Right lobe of liver (tissue), 6 donors: ENCODE results near the gene DPT. TPM values are rescaled to one million over a fixed set of nuclear protein-coding genes. Genes with fewer than 3 reads are reported as not detected.

Experiments
- ATAC-seq, 4 donors: fragments of 200-7000 bp; cut with Tn5 transposase; one replicate each; pipeline ENCODE4 v1.9.1; 2020; ENCODE audit warnings: mild to moderate bottlenecking in 4 of 4, moderate library complexity in 4 of 4
- DNase-seq, 3 donors: peaks; one replicate each; pipeline ENCODE4 v3.0.0-alpha.2; 2020
- H3K27ac ChIP-seq, 3 donors: fragments of 200-600 bp; one replicate each; pipeline ENCODE4 v1.8.0; 2022
- H3K27me3 ChIP-seq, 2 donors: fragments of 200-600 bp; one replicate each; pipeline ENCODE4 v1.8.0; 2022
- H3K36me3 ChIP-seq, 4 donors: fragments of 200-600 bp; sonication (generic) in 1 of 4; one replicate each; pipeline versions ENCODE4 v1.5.1 to v1.8.0; 2017 to 2022; ENCODE audit warnings: control low read depth in 1 of 4
- H3K4me1 ChIP-seq, 4 donors: fragments of 200-600 bp; sonication (generic) in 1 of 4; one replicate each; pipeline versions ENCODE4 v1.5.1 to v1.8.0; 2017 to 2022; ENCODE audit warnings: control low read depth in 1 of 4
- H3K4me3 ChIP-seq, 3 donors: fragments of 200-600 bp; one replicate each; pipeline ENCODE4 v1.8.0; 2022
- H3K9me3 ChIP-seq, 4 donors: fragments of 200-600 bp; sonication (generic) in 1 of 4; one replicate each; pipeline versions ENCODE4 v1.5.1 to v1.8.0; 2017 to 2022; ENCODE audit warnings: control low read depth in 1 of 4
- CTCF ChIP-seq, 4 donors: fragments of 200-600 bp in 3 of 4; fragments of 450-650 bp in 1 of 4; IDR thresholded peaks; one replicate each; pipeline versions ENCODE4 v1.5.1 to v1.8.0; 2016 to 2022; ENCODE audit warnings: antibody characterized with exemption in 4 of 4, mild to moderate bottlenecking in 2 of 4
- POLR2A ChIP-seq: fragments of 450-650 bp; IDR thresholded peaks from one replicate; pipeline ENCODE4 v1.6.1; 2017; ENCODE audit warnings: antibody characterized with exemption, mild to moderate bottlenecking
- WGBS: methylation state at CpG from one replicate; pipeline ENCODE4 v1.1.6; 2018; ENCODE audit warnings: low coverage, low lambda C conversion rate; ENCODE audit not compliant: insufficient coverage; ENCODE audit errors: missing lambda C conversion rate; 5-methylcytosine and 5-hydroxymethylcytosine counted together
- intact Hi-C, 2 donors: fragments of 100-400 bp; cut with DNase I; formaldehyde crosslinking; loops; one replicate each; pipeline versions ENCODE4 v1.11.2 to v1.14.1; 2022
- total RNA-seq, 6 experiments: library from RNA; depleted of rRNA in 2 of 6; stranded (reverse); fragments of >200 nt in 2 of 6; fragmentation: NEBNext Ultra II Directional in 3 of 6; extraction: Animal tissue kit (Norgen Biotek cat#: 25700) in 3 of 6; gene quantifications; one replicate each; pipeline versions ENCODE4 v1.1.0 to v1.2.4, GENCODE V29; 2016 to 2023
- donor health status: DM: no; HTN: yes; CAD: no.
- donor health status: DM: no; HTN: no; CAD: no.
- donor health status: DM: no; HTN: no; CAD: no.
- donor health status: DM: no; HTN: yes; CAD: no.
- donor health status: DM: no; HTN: yes; CAD: no.

Gene DPT
- total RNA-seq, 6 experiments from 2014 or later, result 0.88 to 3.0 (median 1.9) TPM

GRCh38 chr1:168762473-168762872 lies 33.5 kb upstream of the DPT start:
- 51% methylated on average over 4 of the region's 4 CpGs for WGBS
- Histone ChIP-seq H3K27me3 (no peaks in the 10 kb centered on the region), H3K27ac (no peak overlapping the region), H3K4me3 (no peak overlapping the region), H3K36me3 (no peaks in the 10 kb centered on the region), H3K4me1 (no peaks in the 10 kb centered on the region), H3K9me3 (no peaks in the 10 kb centered on the region)
- intact Hi-C loops, result no loop called here
- ATAC-seq (peak in 2 of 4 donors; percentile 28 to 51), DNase-seq (no peak)
- TF ChIP-seq CTCF (IDR thresholded peaks at IDR 0.05), result no peak
- no peak for TF ChIP-seq POLR2A

GRCh38 chr1:168760781-168761180 lies 31.8 kb upstream of the DPT start:
- no peak for DNase-seq
- intact Hi-C loops, result no loop called here
- no peak overlapping the region for H3K4me3 ChIP-seq
- WGBS, result 87% methylated on average over 2 of the region's 4 CpGs
- no peaks in the 10 kb centered on the region for H3K27me3 ChIP-seq
- no peak overlapping the region for H3K27ac ChIP-seq
- H3K36me3 ChIP-seq, result no peaks in the 10 kb centered on the region
- no peaks in the 10 kb centered on the region for H3K9me3 ChIP-seq
- no peak for ATAC-seq
- no peaks in the 10 kb centered on the region for H3K4me1 ChIP-seq
- TF ChIP-seq POLR2A, result no peak
- no peak for TF ChIP-seq CTCF (IDR thresholded peaks at IDR 0.05)

GRCh38 chr1:168760241-168760640 lies 31.2 kb upstream of the DPT start:
- DNase-seq, result no peak
- intact Hi-C loops, result no loop called here
- H3K9me3 ChIP-seq, result no peaks in the 10 kb centered on the region
- H3K27me3 ChIP-seq, result no peaks in the 10 kb centered on the region
- no peak overlapping the region for H3K4me3 ChIP-seq
- no peaks in the 10 kb centered on the region for H3K36me3 ChIP-seq
- no peak for TF ChIP-seq CTCF (IDR thresholded peaks at IDR 0.05)
- no peak for TF ChIP-seq POLR2A
- H3K27ac ChIP-seq, result no peak overlapping the region
- 80% methylated on average over 1 of the region's 2 CpGs for WGBS
- ATAC-seq, result no peak
- H3K4me1 ChIP-seq, result no peaks in the 10 kb centered on the region

GRCh38 chr1:168759077-168759476 lies 30.1 kb upstream of the DPT start:
- DNase-seq, result no peak
- intact Hi-C loops, result no loop called here
- TF ChIP-seq POLR2A (no peak), CTCF (IDR thresholded peaks at IDR 0.05) (no peak)
- Histone ChIP-seq H3K4me3 (no peak overlapping the region), H3K4me1 (no peaks in the 10 kb centered on the region), H3K27ac (no peak overlapping the region), H3K36me3 (no peaks in the 10 kb centered on the region), H3K9me3 (no peaks in the 10 kb centered on the region), H3K27me3 (no peaks in the 10 kb centered on the region)
- 37% methylated on average over 3 of the region's 3 CpGs for WGBS
- no peak for ATAC-seq

GRCh38 chr1:168758503-168758902 lies 29.5 kb upstream of the DPT start:
- H3K9me3 ChIP-seq, result no peaks in the 10 kb centered on the region
- WGBS, result 80% methylated on average over 1 of the region's 1 CpG

More at GRCh38 chr1:168758503-168758902, 29.5 kb upstream of the DPT start:
- H3K27me3 ChIP-seq, result no peaks in the 10 kb centered on the region
- H3K36me3 ChIP-seq, result no peaks in the 10 kb centered on the region
- H3K27ac ChIP-seq, result no peak overlapping the region
- TF ChIP-seq POLR2A (no peak), CTCF (IDR thresholded peaks at IDR 0.05) (no peak)
- ATAC-seq (no peak), DNase-seq (no peak)
- intact Hi-C loops, result no loop called here
- H3K4me1 ChIP-seq, result no peaks in the 10 kb centered on the region
- no peak overlapping the region for H3K4me3 ChIP-seq
